Activated T-cell treated with anti-CD3 and anti-CD28 coated beads for 1 hour (primary cell): ENCODE data around the gene SH3D21.

Experiments used
- DNase-seq: peaks from one replicate; pipeline ENCODE4 v3.0.0-alpha.2; 2020; ENCODE audit warnings: low read depth

Gene SH3D21

GRCh38 chr1:36303650-36304360 lies 2.4 kb upstream of the SH3D21 start:
- no peak for DNase-seq

- no peak for DNase-seq
These were observed 1.6 kb upstream of the SH3D21 start for GRCh38 chr1:36304521-36304920.

GRCh38 chr1:36304970-36305914 lies 926 bp upstream of the SH3D21 start:
- DNase-seq = no peak

- no peak for DNase-seq
These were observed 306 bp upstream of the SH3D21 start for GRCh38 chr1:36305915-36306209.

GRCh38 chr1:36306902-36307456 lies 811 bp downstream of the SH3D21 start:
- peak; percentile 88 for DNase-seq

- no peak for DNase-seq
These were observed 1.6 kb downstream of the SH3D21 start for GRCh38 chr1:36307601-36308330.

- no peak for DNase-seq
These were observed 3.2 kb downstream of the SH3D21 start for GRCh38 chr1:36309397-36309796.

- no peak for DNase-seq
These were observed 14.2 kb downstream of the SH3D21 start for GRCh38 chr1:36320291-36320761.

GRCh38 chr1:36320767-36321118 lies 14.6 kb downstream of the SH3D21 start:
- DNase-seq = no peak

GRCh38 chr1:36321119-36321951 lies 15.2 kb downstream of the SH3D21 start:
- DNase-seq = no peak

- no peak for DNase-seq
These were observed 16.0 kb downstream of the SH3D21 start for GRCh38 chr1:36322041-36322785.

GRCh38 chr1:36322786-36323635 lies 16.8 kb downstream of the SH3D21 start:
- no peak for DNase-seq

- DNase-seq = no peak
These were observed 17.6 kb downstream of the SH3D21 start, which contains the start of gene EVA1B for GRCh38 chr1:36323636-36324352. Gene EVA1B (minus strand): TSS chr1:36323645. CDS start chr1:36323037, 608 bp downstream.

GRCh38 chr1:36324353-36324703 lies 18.2 kb downstream of the SH3D21 start:
- DNase-seq = no peak

- DNase-seq = no peak
These were observed 20.3 kb downstream of the SH3D21 start for GRCh38 chr1:36326499-36326898.

- no peak for DNase-seq
These were observed 21.4 kb downstream of the SH3D21 start for GRCh38 chr1:36327421-36328087.

- DNase-seq = no peak
These were observed 21.9 kb downstream of the SH3D21 start for GRCh38 chr1:36328088-36328480.

GRCh38 chr1:36328713-36329112 lies 22.5 kb downstream of the SH3D21 start:
- no peak for DNase-seq

GRCh38 chr1:36329817-36330216 lies 23.6 kb downstream of the SH3D21 start:
- DNase-seq = no peak
